Non-pigmented ciliary epithelial cell (primary cell): ENCODE data around the gene RAD9A.
"Not testable (repeated sequence)": the region's sequence is repeated elsewhere in the genome, so short reads cannot be mapped to it uniquely, and the experiment has no call there.

Experiments used
- DNase-seq: peaks from one replicate; pipeline ENCODE4 v3.0.0-alpha.2; 2010; ENCODE audit warnings: low read depth

Gene RAD9A

DNA sequence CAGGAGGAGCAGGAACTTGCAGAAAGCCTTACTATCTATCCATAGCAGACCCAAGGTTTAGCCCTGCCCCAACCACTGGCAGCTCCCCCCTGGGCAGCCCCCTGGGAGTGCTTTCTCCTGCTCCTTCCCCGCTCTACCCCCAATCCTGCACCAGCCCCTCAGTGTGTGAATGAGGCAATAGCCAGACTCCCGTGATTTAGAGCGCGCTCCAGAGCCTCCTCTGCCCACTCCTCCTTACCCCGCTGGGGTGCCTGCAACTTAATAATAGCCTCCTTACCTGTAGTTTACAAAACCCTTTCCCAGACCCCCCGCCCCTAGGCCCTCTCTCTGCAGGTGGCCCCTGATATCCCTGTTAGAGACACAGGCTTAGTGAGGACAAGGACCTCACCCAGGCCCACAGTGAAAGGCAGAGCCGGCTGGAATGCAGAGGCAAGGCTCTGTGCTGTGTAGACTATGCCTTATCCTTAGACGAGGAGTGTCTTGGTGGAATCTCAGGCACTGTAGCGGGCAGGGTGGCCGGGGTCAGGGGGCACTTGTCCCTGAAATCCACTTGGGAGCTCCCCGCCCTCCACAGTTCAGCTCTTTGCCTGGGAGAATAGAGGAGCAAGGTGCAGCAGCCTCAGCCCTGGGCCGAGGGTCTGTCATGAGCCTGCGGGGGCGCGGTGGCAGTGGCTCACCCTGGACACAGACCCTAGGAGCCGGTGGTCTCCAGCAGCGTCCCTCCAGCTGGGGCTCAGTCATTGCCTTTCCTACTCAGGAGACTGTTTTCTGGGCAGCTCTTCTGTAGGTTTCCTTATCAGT lies 19.4 kb downstream of the RAD9A start:
- DNase-seq = no peak

DNA sequence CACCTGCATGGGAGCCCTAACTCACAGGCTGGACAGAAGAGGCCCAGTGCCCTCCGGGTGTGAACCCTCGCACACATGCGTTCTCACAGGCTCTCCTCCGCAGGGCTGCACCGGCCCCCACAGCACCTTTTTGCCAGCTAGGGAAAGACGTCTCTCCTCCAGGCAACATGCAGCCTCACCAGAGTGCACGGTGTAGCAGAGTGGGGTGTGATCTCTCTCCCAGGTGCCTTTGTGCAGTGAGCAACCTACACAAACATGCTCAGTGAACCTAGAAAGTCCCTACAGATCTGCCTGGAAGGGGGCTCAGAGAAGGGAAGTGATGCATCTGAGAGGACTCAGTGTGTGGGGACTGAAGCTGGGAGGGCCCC lies 20.0 kb downstream of the RAD9A start:
- no peak for DNase-seq

GRCh38 chr11:67412495-67413179 lies 20.9 kb downstream of the RAD9A start:
- no peak for DNase-seq

DNA sequence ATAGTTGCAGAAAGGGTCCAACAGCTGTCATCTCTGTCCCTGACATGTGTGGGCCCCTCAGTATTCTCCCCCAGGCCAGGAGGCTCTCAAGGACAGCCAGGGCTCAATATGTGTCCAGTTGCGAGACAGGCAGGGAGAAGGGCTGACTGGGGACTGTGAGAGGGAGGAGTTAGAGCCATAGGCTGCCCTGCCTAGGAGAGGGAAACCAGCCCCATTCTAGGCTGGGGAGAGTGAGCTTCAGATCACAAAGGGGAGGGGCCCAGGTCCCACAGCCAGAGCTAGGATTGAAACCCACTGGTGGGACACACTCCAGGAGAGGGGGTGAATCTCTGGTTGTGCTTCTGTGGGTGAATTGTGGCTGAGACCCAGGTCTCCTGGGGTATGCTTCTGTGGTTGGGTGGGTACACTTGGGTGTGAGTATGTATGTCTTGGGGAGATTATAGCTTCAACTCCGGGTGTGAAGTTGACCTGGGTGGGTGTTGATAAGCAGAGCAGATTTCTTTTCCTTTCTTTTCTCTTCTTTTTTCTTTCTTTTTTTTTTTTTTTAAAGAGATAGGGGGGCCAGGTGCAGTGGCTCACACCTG lies 21.6 kb downstream of the RAD9A start:
- no peak for DNase-seq

DNA sequence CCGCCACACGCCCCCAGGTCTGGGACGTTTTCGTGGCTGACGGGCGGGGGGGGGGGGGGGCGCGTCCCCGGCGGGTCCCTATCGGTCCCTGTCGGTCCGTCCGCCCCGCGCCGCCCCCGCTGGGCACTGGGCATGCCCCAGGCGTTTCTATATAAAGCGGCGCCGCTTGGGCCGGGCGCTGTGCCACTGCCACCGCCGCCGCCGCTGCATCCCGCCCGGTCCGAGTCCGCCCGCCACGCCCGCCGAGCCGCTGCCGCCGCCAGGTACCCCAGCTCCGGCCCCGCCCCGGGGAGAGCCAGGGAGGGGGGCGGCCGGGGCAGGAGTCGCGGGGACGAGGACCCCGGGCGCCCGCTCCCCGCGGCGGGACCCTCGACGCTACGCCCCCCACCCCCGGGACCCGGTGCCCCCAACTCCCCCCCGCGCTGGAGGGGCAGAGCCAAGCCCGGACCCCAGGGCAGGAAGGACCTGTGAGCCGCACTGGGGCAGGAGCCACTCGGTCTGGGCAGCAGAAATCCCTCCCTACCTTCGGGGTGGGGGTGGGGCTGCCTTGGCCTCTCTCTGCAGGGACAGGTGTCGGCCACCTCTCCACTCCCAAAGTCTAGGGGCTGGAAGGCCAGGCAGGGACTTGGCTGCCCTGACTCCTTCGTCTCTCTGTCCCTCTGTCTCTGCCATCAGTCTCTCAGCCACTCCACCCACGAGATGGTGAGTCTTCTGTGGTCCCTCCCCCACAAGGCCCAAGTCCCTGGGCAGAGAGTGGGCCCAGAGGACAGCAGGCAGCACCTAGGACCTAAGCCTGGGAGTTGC lies 23.9 kb downstream of the RAD9A start, which contains the start of gene CARNS1:
Gene CARNS1, plus strand, starts transcription at position 178 of the 804 bp plus-strand sequence. Its CDS starts 522 bp downstream, at position 700.
- no peak for DNase-seq

DNA sequence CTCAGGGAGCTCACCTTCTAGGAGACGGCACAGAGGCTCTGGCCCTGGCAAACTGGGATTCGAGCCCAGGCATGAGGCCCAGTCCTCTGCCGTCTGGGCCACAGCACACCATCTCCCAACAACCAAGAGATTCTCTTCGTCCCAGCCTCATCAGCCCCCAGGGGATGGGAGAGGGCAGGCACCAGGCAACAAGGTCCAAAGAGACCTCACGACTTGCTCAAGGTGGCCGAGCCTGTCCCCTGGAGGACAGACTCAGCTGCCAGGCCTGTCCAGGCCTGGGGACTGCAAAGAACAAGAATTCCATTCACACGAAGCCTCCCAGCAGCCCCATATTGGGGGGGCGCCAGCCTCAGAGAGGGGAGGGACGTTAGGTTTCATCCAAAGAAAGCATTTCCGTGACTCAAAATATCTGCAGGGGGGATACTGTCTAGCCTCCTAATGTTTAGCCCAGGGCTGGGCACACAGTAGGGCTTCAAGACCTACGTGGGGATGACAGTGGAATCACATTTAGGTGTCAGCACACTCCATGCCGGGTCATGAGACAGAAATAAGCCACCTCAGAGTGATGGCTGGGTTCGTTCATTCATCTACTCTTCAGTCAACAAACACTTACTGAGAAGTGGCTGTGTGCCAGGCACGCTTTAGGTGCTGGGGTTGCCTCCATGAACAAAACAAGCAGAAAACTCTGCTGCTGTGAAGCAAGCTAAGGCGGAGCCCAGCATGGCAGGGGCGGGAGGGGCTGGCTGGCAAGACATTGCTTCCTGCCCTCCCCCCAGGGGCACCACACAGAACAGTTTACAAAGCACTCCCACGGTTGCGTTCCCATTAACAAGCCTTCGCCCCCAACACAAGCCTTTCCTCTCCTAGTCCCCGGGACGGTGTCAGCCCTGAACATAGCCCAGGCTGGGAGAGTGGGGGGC lies 24.9 kb downstream of the RAD9A start:
- DNase-seq = no peak

- DNase-seq = no peak
These were observed 25.6 kb downstream of the RAD9A start for GRCh38 chr11:67417425-67417824.

DNA sequence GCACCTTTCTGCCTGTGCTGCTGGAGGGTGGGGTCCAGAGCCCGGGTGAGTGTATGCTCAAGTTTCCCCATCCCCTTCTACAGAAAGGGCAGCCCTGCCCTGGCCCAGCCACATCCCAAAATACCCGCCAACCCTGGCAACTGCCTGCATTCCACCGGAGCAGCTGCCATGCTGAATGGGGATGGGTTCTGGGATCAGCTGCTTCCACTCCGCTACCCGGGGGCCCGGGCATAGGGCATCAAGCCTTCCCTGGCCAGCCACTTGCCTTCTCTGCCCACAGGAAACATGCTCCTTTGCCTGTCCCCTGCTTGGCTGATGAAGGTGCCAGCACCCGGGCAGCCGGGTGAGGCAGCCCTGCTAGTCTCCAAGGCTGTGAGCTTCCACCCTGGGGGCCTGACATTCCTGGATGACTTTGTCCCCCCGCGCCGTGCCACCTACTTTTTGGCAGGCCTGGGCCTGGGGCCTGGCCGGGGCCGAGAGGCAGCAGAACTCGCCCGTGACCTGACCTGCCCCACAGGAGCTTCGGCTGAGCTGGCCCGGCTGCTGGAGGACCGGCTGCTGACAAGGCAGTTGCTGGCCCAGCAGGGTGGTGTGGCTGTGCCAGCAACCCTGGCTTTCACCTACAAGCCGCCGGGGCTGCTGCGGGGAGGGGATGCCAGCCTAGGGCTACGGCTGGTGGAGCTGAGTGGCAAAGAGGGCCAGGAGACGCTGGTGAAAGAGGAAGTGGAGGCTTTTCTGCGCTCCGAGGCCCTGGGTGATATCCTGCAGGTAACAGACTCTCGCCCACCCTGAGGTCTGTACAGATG lies 26.9 kb downstream of the RAD9A start:
- DNase-seq = no peak

- no peak for DNase-seq
These were observed 27.7 kb downstream of the RAD9A start for GRCh38 chr11:67419325-67420049.

GRCh38 chr11:67420147-67420645 lies 28.4 kb downstream of the RAD9A start:
- DNase-seq = no peak

- peak; percentile 31 for DNase-seq
These were observed 29.1 kb downstream of the RAD9A start for GRCh38 chr11:67420646-67421429.

- DNase-seq = no peak
These were observed 29.7 kb downstream of the RAD9A start for GRCh38 chr11:67421430-67422031.

DNA sequence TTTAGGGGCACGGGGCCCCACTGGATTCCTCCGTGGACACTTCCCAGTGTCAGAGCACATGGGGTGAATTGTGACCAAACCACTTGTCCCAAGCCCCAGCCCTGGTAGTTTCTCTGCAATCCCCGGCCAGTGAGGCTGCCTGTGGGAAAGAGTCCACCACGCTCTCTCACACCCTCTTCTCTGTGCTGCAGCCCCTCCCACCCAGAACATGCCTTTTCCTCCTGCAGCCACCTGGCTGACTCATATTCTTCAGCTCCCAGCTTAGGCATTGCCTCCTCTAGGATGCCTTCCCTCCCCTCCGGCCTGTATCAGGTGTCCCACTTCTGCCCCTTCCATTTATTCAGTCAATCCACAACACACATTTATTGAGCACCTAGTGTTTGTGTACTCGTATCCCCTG lies 31.1 kb downstream of the RAD9A start:
- no peak for DNase-seq

DNA sequence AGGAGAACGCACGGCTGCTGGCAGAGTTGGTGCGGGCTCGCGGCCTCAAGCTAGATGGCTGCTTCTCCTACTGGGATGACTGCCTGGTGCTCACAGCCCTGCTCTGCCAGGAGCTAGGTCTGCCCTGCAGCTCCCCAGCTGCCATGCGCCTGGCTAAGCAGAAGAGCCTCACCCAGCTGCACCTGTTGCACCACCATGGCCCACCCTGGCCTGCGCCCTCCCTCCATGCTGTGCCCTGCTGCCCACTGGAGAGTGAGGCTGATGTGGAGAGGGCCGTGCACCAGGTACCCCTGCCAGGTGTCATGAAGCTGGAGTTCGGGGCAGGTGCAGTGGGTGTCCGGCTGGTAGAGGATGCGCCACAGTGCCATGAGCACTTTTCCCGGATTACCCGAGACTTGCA lies 31.7 kb downstream of the RAD9A start:
- no peak for DNase-seq

GRCh38 chr11:67423891-67424613 lies 32.3 kb downstream of the RAD9A start:
- DNase-seq = no peak

DNA sequence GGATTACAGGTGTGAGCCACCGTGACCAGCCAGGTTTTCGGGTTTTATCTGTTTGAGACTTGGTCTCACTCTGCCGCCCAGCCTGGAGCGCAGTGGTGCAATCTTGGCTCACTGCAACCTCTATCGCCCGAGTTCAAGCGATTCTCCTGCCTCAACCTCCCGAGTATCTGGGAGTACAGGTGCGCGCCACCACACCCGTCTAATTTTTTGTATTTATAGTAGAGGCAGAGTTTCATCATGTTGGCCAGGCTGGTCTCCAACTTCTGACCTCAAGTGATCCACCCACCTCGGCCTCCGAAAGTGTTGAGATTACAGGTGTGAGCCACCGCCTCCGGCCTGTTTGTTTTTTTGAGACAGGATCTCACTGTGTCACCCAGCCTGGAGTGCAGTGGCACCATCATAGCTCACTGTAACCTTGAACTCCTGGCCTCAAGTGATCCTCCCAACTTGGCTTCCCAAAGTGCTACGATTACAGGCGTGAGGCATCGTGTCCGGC lies 35.6 kb downstream of the RAD9A start:
- not testable (repeated sequence) for DNase-seq
